ENCODE results near the gene TBX21.

The TBX21 gene

GRCh38 chr17:47707056-47707804 is 25.8 kb upstream of the TBX21 start:
- no peak for TF ChIP-seq CTCF (IDR thresholded peaks at IDR 0.05)

GRCh38 chr17:47707884-47708283 is 25.2 kb upstream of the TBX21 start:
- no peak for TF ChIP-seq CTCF (IDR thresholded peaks at IDR 0.05)

GRCh38 chr17:47708312-47708863 is 24.6 kb upstream of the TBX21 start:
- TF ChIP-seq CTCF (IDR thresholded peaks at IDR 0.05): no peak

- TF ChIP-seq CTCF (IDR thresholded peaks at IDR 0.05): no peak
Observed at GRCh38 chr17:47708864-47709541, 24.0 kb upstream of the TBX21 start.

GRCh38 chr17:47709594-47709993 is 23.4 kb upstream of the TBX21 start:
- no peak for TF ChIP-seq CTCF (IDR thresholded peaks at IDR 0.05)

GRCh38 chr17:47711366-47712099 is 21.5 kb upstream of the TBX21 start:
- TF ChIP-seq CTCF (IDR thresholded peaks at IDR 0.05): no peak

GRCh38 chr17:47712330-47713023 is 20.6 kb upstream of the TBX21 start:
- no peak for TF ChIP-seq CTCF (IDR thresholded peaks at IDR 0.05)
